Mammary epithelial cell (primary cell): Measurements from ENCODE around the gene NGDN.

Source experiments
- CTCF ChIP-seq, 2 donors: IDR thresholded peaks in 1 of 2; conservative IDR thresholded peaks in 1 of 2; 2 replicates each; pipeline ENCODE4 v1.5.1; 2011 to 2012; ENCODE audit warnings: inconsistent platforms in 2 of 2, low read length in 2 of 2, mild to moderate bottlenecking in 2 of 2, control low read depth in 1 of 2, low read depth in 1 of 2; ENCODE audit not compliant: insufficient read depth in 1 of 2; ENCODE audit errors: extremely low read depth in 1 of 2
- EZH2 ChIP-seq: IDR thresholded peaks from 2 replicates; pipeline ENCODE4 v1.6.1; 2012; ENCODE audit warnings: low read length, inconsistent platforms, borderline replicate concordance

- TF ChIP-seq CTCF (conservative IDR thresholded peaks at IDR 0.05 in 1 of 2, IDR thresholded peaks at IDR 0.05 in 1 of 2; ENCODE audit: extremely low read depth in 1 of 2, insufficient read depth in 1 of 2, low read depth in 1 of 2, low read length in 2 of 2), result no peak
- TF ChIP-seq EZH2, result no peak
These were observed 49.2 kb downstream of the NGDN start for GRCh38 chr14:23518709-23519108.
